HFFc6 (cell line): Measurements from ENCODE around the gene ZNF689. TPM values are rescaled to one million over a fixed set of nuclear protein-coding genes. Genes with fewer than 3 reads are reported as not detected.
"Not testable (repeated sequence)": the region's sequence is repeated elsewhere in the genome, so short reads cannot be mapped to it uniquely, and the experiment has no call there.

Experiments
- DNase-seq: peaks from one replicate; pipeline ENCODE4 v3.0.0-alpha.2; 2018
- H3K27ac Mint-ChIP-seq: 2 replicates; pipeline ENCODE4 v1.8.0; 2020; ENCODE audit warnings: mild to moderate bottlenecking, mixed read lengths
- H3K27me3 Mint-ChIP-seq: 2 replicates; pipeline ENCODE4 v1.8.0; 2021; ENCODE audit warnings: mild to moderate bottlenecking, moderate library complexity, mixed read lengths; ENCODE audit not compliant: insufficient read depth
- H3K36me3 Mint-ChIP-seq: 2 replicates; pipeline ENCODE4 v1.8.0; 2021; ENCODE audit warnings: low read depth, mixed read lengths
- H3K4me1 Mint-ChIP-seq: 2 replicates; pipeline ENCODE4 v1.8.0; 2020; ENCODE audit warnings: low read depth, mixed read lengths
- H3K4me3 Mint-ChIP-seq: 2 replicates; pipeline ENCODE4 v1.8.0; 2020; ENCODE audit warnings: mild to moderate bottlenecking, moderate library complexity, mixed read lengths
- H3K9me3 Mint-ChIP-seq: 2 replicates; pipeline ENCODE4 v1.8.0; 2020; ENCODE audit warnings: mild to moderate bottlenecking, mixed read lengths
- CTCF ChIP-seq: fragments of 200-600 bp; sonication (generic); IDR thresholded peaks from 2 replicates; pipeline ENCODE4 v1.5.0; 2021; ENCODE audit warnings: antibody characterized with exemption, mild to moderate bottlenecking
- total RNA-seq, 6 experiments: library from RNA; stranded (reverse); fragmentation: NEBNext Ultra II Directional; extraction: Animal tissue kit (Norgen Biotek cat#: 25700); gene quantifications; 2 replicates in 1 of 6; 3 replicates in 5 of 6; pipeline ENCODE4 v1.2.3, GENCODE V29; 2021

The ZNF689 gene
- total RNA-seq, 6 experiments from 2014 or later, result 6.9 to 8.7 (median 7.5) TPM

- Mint-ChIP-seq H3K36me3 (peaks cover 18% of the 10 kb centered on the region), H3K27me3 (no peaks in the 10 kb centered on the region; the same call in 1 of the 2 replicates), H3K4me3 (no peak overlapping the region), H3K9me3 (no peaks in the 10 kb centered on the region), H3K27ac (no peak overlapping the region), H3K4me1 (peaks cover 19% of the 10 kb centered on the region)
- DNase-seq, result no peak
- no peak for TF ChIP-seq CTCF
These were observed 8.2 kb downstream of the ZNF689 start for GRCh38 chr16:30601966-30602365.

DNA sequence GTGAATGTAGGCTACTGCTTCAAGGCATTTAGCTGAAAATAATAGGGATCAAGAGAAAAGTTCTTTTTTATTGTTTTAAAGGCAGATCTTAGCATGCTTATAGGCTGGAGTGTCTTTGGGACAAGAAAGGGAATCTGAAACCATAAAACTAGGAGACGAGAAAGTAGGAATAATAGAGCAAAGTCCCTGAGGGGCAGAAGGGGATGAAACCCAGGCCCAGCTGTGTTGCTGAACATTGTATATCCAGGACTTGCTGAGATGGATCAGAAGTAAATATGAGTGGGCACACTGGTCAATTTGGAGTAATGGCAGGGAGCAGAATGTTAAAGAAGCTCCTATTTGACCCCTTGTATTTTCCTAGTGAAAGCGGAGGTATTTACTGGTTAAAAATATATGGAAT, 9.3 kb downstream of the ZNF689 start:
- H3K9me3 Mint-ChIP-seq, result no peaks in the 10 kb centered on the region
- no peak for TF ChIP-seq CTCF
- peaks cover 19% of the 10 kb centered on the region for H3K4me1 Mint-ChIP-seq
- no peak overlapping the region for H3K4me3 Mint-ChIP-seq
- H3K27ac Mint-ChIP-seq, result no peak overlapping the region
- DNase-seq, result no peak
- no peaks in the 10 kb centered on the region; the same call in 1 of the 2 replicates for H3K27me3 Mint-ChIP-seq
- H3K36me3 Mint-ChIP-seq, result peaks cover 12% of the 10 kb centered on the region

DNA sequence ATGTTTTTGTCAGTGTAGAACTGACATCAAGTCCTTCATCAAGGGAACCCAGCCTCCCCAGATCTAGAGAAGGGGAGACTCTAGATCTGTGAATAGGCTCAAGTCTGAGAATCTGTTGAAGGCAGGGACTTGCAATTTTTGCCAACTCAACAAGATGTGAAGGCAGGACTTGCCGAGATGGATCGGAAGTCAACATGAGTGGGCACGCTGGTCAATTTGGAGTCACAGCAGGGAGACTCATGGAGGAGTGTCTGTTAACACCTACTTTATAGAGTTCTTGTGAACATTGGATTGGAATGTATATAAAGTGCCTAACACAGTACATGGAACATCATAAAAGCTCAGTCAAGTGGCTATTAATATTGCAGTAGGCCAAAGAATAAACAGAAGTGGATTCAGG, 10.0 kb downstream of the ZNF689 start:
- H3K4me3 Mint-ChIP-seq, result no peak overlapping the region
- no peaks in the 10 kb centered on the region for H3K9me3 Mint-ChIP-seq
- peaks cover 12% of the 10 kb centered on the region for H3K36me3 Mint-ChIP-seq
- no peak for TF ChIP-seq CTCF
- H3K27me3 Mint-ChIP-seq, result no peaks in the 10 kb centered on the region; the same call in 1 of the 2 replicates
- H3K4me1 Mint-ChIP-seq, result peaks cover 19% of the 10 kb centered on the region
- DNase-seq, result no peak
- no peak overlapping the region for H3K27ac Mint-ChIP-seq

GRCh38 chr16:30592871-30593270, 17.3 kb downstream of the ZNF689 start:
- DNase-seq, result no peak
- no peak overlapping the region for H3K27ac Mint-ChIP-seq
- no peak for TF ChIP-seq CTCF
- H3K4me3 Mint-ChIP-seq, result no peak overlapping the region
- H3K9me3 Mint-ChIP-seq, result no peaks in the 10 kb centered on the region
- H3K27me3 Mint-ChIP-seq, result peaks cover 2% of the 10 kb centered on the region
- H3K36me3 Mint-ChIP-seq, result peaks cover 12% of the 10 kb centered on the region; the same call in 1 of the 2 replicates
- no peaks in the 10 kb centered on the region; the same call in 1 of the 2 replicates for H3K4me1 Mint-ChIP-seq

- not testable (repeated sequence) for DNase-seq, H3K27ac Mint-ChIP-seq, H3K4me3 Mint-ChIP-seq, H3K4me1 Mint-ChIP-seq, H3K27me3 Mint-ChIP-seq, H3K9me3 Mint-ChIP-seq
- peaks cover 17% of the 10 kb centered on the region; the same call in 1 of the 2 replicates for H3K36me3 Mint-ChIP-seq
These were observed 19.3 kb downstream of the ZNF689 start for GRCh38 chr16:30590869-30591268.

- peaks cover 13% of the 10 kb centered on the region; the same call in 1 of the 2 replicates for H3K36me3 Mint-ChIP-seq
- not testable (repeated sequence) for H3K4me1 Mint-ChIP-seq, DNase-seq, H3K27me3 Mint-ChIP-seq, H3K27ac Mint-ChIP-seq, H3K9me3 Mint-ChIP-seq, H3K4me3 Mint-ChIP-seq
These were observed 20.6 kb downstream of the ZNF689 start for GRCh38 chr16:30589582-30589981.

- Mint-ChIP-seq H3K27me3 (peaks cover 2% of the 10 kb centered on the region), H3K4me3 (no peak overlapping the region), H3K27ac (no peak overlapping the region), H3K4me1 (peaks cover 13% of the 10 kb centered on the region), H3K9me3 (no peaks in the 10 kb centered on the region), H3K36me3 (peaks cover 7% of the 10 kb centered on the region; the same call in 1 of the 2 replicates)
- TF ChIP-seq CTCF, result no peak
- DNase-seq, result no peak
These were observed 21.5 kb downstream of the ZNF689 start for GRCh38 chr16:30588651-30589050.
